Measurements from ENCODE around the gene RIMS4.

DNA sequence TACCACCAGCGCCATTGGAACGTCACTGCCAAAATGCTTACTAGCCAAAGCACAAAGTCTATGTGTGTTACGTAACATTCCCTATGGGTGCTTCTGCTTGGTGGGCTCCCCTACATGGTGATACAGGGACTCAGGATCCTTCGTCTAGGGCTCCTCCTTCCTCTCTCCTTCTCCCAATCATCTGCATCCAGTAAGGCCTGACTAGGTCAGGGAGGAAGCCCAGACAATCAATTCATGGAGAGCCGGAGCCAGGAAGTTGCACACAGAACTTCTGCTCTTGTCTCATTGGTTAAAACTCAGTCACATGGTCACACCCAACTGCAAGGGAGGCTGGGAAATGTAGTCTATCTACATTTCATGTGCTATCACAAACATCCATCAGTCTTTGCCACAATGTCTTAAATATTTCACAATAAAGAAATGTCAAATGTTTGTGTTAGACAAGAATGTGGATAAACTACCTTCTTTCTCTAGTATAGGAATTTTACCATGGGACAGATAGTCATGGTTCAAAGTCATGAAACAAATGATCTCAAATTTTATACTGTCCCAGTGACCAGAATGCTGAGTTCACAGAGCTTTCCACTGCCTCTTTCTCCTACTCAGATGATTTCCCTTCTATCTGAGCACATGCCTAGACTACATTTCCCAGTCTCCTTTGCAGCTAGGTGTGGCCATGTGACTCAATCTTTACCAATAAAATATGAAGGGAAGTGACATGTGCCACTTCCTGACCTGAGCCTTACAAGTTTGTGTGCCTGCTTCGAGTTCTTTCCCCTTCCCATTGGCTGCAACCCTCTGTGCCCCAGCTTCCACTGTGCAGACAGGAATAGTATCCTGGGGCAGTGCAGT is 74.0 kb downstream of the RIMS4 start:
- TF ChIP-seq, protein P1, sequence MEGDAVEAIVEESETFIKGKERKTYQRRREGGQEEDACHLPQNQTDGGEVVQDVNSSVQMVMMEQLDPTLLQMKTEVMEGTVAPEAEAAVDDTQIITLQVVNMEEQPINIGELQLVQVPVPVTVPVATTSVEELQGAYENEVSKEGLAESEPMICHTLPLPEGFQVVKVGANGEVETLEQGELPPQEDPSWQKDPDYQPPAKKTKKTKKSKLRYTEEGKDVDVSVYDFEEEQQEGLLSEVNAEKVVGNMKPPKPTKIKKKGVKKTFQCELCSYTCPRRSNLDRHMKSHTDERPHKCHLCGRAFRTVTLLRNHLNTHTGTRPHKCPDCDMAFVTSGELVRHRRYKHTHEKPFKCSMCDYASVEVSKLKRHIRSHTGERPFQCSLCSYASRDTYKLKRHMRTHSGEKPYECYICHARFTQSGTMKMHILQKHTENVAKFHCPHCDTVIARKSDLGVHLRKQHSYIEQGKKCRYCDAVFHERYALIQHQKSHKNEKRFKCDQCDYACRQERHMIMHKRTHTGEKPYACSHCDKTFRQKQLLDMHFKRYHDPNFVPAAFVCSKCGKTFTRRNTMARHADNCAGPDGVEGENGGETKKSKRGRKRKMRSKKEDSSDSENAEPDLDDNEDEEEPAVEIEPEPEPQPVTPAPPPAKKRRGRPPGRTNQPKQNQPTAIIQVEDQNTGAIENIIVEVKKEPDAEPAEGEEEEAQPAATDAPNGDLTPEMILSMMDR (IDR thresholded peaks at IDR 0.05) = no peak
- no peak for TF ChIP-seq POLR2A (IDR thresholded peaks at IDR 0.05)

Data from testis (tissue), 2 donors.